Measurements from ENCODE around the gene FPGS. TPM values are rescaled to one million over a fixed set of nuclear protein-coding genes. Genes with fewer than 3 reads are reported as not detected.

Gene FPGS
- total RNA-seq, 1 donor from 2014 or later: 31.5 TPM

GRCh38 chr9:127783111-127784008 lies 19.3 kb upstream of the FPGS start:
- ATAC-seq (ENCODE audit: poor library complexity) (no peak), DNase-seq (peak; percentile 75)
- intact Hi-C loops (cut with DNase I): loop anchor here (5.0 kb wide), 1 partner anchor 46 kb away; the partner anchor contains the start of gene TOR2A

- ATAC-seq (ENCODE audit: poor library complexity): peak; percentile 76
- peak; percentile 93 for DNase-seq
- intact Hi-C loops (cut with DNase I): loop anchor here (5.0 kb wide), 1 partner anchor 82 kb away; no protein-coding TSS in a partner anchor
These were observed 17.4 kb upstream of the FPGS start for GRCh38 chr9:127785023-127785932.

- DNase-seq (peak; percentile 95), ATAC-seq (ENCODE audit: poor library complexity) (peak; percentile 85)
- intact Hi-C loops (cut with DNase I): loop anchor here (5.0 kb wide), 1 partner anchor 81 kb away; no protein-coding TSS in a partner anchor
These were observed 16.5 kb upstream of the FPGS start, which contains the start of gene CDK9 for GRCh38 chr9:127785933-127786772. Gene CDK9 (plus strand): TSS chr9:127786034. CDS start chr9:127786149, 115 bp downstream.

GRCh38 chr9:127786773-127787104 lies 15.9 kb upstream of the FPGS start:
- intact Hi-C loops (cut with DNase I): loop anchor here (5.0 kb wide), 1 partner anchor 81 kb away; no protein-coding TSS in a partner anchor
- ATAC-seq (ENCODE audit: poor library complexity) (no peak), DNase-seq (no peak)

- DNase-seq (no peak), ATAC-seq (ENCODE audit: poor library complexity) (no peak)
- intact Hi-C loops (cut with DNase I): loop anchor here (5.0 kb wide), 1 partner anchor 79 kb away; no protein-coding TSS in a partner anchor
These were observed 14.2 kb upstream of the FPGS start for GRCh38 chr9:127788337-127789011.

- ATAC-seq (ENCODE audit: poor library complexity) (no peak), DNase-seq (no peak)
- intact Hi-C loops (cut with DNase I): loop anchor here (5.0 kb wide), 1 partner anchor 78 kb away; no protein-coding TSS in a partner anchor
These were observed 13.5 kb upstream of the FPGS start for GRCh38 chr9:127789179-127789578.

- no peak for ATAC-seq (ENCODE audit: poor library complexity)
These were observed 12.4 kb upstream of the FPGS start for GRCh38 chr9:127790094-127790855.

GRCh38 chr9:127791085-127791484 lies 11.6 kb upstream of the FPGS start:
- DNase-seq: no peak
- intact Hi-C loops (cut with DNase I): no loop called here
- ATAC-seq (ENCODE audit: poor library complexity): no peak

More at GRCh38 chr9:127790094-127790855, 12.4 kb upstream of the FPGS start:
- no peak for DNase-seq
- intact Hi-C loops (cut with DNase I): no loop called here

- intact Hi-C loops (cut with DNase I): no loop called here
- ATAC-seq (ENCODE audit: poor library complexity) (no peak), DNase-seq (no peak)
These were observed 10.2 kb upstream of the FPGS start for GRCh38 chr9:127792417-127793031.

- intact Hi-C loops (cut with DNase I): no loop called here
- DNase-seq (no peak), ATAC-seq (ENCODE audit: poor library complexity) (no peak)
These were observed 9.5 kb upstream of the FPGS start for GRCh38 chr9:127793093-127793708.

- DNase-seq: no peak
- ATAC-seq (ENCODE audit: poor library complexity): no peak
- intact Hi-C loops (cut with DNase I): no loop called here
These were observed 8.5 kb upstream of the FPGS start for GRCh38 chr9:127794001-127794791.

- DNase-seq (peak; percentile 59), ATAC-seq (ENCODE audit: poor library complexity) (peak; percentile 67)
- intact Hi-C loops (cut with DNase I): no loop called here
These were observed 6.4 kb upstream of the FPGS start for GRCh38 chr9:127796225-127796813.

- DNase-seq (no peak), ATAC-seq (ENCODE audit: poor library complexity) (no peak)
- intact Hi-C loops (cut with DNase I): no loop called here
These were observed 5.8 kb upstream of the FPGS start for GRCh38 chr9:127796852-127797370.

GRCh38 chr9:127801955-127802575 lies 617 bp upstream of the FPGS start:
- ATAC-seq (ENCODE audit: poor library complexity) (no peak), DNase-seq (no peak)
- intact Hi-C loops (cut with DNase I): loop anchor here (5.0 kb wide), 2 partner anchors 70 to 115 kb away; partner anchors contain the start of gene ST6GALNAC4
